ENCODE data around the gene RELN.

DNA sequence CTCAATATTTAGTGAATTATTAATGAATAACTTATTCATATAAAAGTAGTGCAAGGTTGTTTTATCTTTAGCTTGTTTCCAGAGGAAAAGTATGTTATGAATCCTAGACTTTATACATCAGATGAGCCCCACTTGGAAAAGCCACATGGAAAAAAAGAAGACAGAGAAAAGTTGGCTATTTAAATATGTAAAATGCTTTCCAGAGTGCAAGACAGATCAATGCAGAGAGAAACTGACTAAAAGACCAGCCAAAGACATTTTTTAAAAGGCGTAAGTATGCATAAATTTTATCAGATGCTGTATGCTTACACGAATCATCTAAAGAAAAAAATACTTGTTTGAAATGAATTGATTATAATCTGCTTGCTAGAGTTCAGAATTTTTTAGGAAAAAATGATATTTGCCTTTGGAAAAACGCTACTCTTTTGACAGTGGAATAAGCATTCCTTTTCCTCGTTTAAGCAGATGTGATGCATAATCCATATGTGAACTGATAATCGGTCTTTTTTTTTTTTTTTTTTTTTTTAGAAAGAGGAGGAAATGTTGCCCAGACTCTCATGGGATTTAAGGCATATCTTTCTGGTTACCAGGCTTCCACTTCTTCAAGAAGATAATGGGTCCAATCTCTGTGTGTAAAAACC is 70.7 kb downstream of the RELN start:
- TF ChIP-seq CTCF (IDR thresholded peaks at IDR 0.05; ENCODE audit: low read length), result no peak
- TF ChIP-seq EZH2 (IDR thresholded peaks at IDR 0.05; ENCODE audit: borderline replicate concordance, low read length), result no peak

Data from OCI-LY1 (cell line).